ENCODE measurements around the gene CD93.

Gene CD93

GRCh38 chr20:23099791-23100719 is 13.9 kb upstream of the CD93 start:
- TF ChIP-seq RAD21 (IDR thresholded peaks at IDR 0.05; ENCODE audit: low read depth), result no peak
- TF ChIP-seq EP300 (IDR thresholded peaks at IDR 0.05; ENCODE audit: borderline replicate concordance), result no peak
- TF ChIP-seq USF1 (IDR thresholded peaks at IDR 0.05), result no peak
- TF ChIP-seq TEAD4 (IDR thresholded peaks at IDR 0.05), result no peak
- TF ChIP-seq EGR1 (IDR thresholded peaks at IDR 0.05), result no peak
- no peak for TF ChIP-seq YY1 (IDR thresholded peaks at IDR 0.05; ENCODE audit: low read depth)
- TF ChIP-seq TAF1 (IDR thresholded peaks at IDR 0.05; ENCODE audit: low read depth), result no peak
- no peak for TF ChIP-seq MAX (IDR thresholded peaks at IDR 0.05)
- TF ChIP-seq CREB1 (IDR thresholded peaks at IDR 0.05; ENCODE audit: low read depth), result no peak
- TF ChIP-seq ZBTB7A (IDR thresholded peaks at IDR 0.05; ENCODE audit: low read depth), result no peak
- TF ChIP-seq NFIC (IDR thresholded peaks at IDR 0.05), result no peak
- no peak for TF ChIP-seq CEBPB (IDR thresholded peaks at IDR 0.05)
- no peak for TF ChIP-seq REST (IDR thresholded peaks at IDR 0.05; ENCODE audit: low read depth)
- no peak for TF ChIP-seq TCF12 (IDR thresholded peaks at IDR 0.05; ENCODE audit: low read depth)
- TF ChIP-seq FOXM1 (IDR thresholded peaks at IDR 0.05; ENCODE audit: borderline replicate concordance, low read depth), result no peak

- TF ChIP-seq TAF1 (IDR thresholded peaks at IDR 0.05; ENCODE audit: low read depth), result no peak
- TF ChIP-seq CEBPB (IDR thresholded peaks at IDR 0.05), result no peak
- TF ChIP-seq YY1 (IDR thresholded peaks at IDR 0.05; ENCODE audit: low read depth), result no peak
- TF ChIP-seq RAD21 (IDR thresholded peaks at IDR 0.05; ENCODE audit: low read depth), result no peak
- no peak for TF ChIP-seq NFIC (IDR thresholded peaks at IDR 0.05)
- no peak for TF ChIP-seq TCF12 (IDR thresholded peaks at IDR 0.05; ENCODE audit: low read depth)
These were observed 11.8 kb upstream of the CD93 start for GRCh38 chr20:23097636-23098580.

- TF ChIP-seq RAD21 (IDR thresholded peaks at IDR 0.05; ENCODE audit: low read depth) (no peak), CREB1 (IDR thresholded peaks at IDR 0.05; ENCODE audit: low read depth) (no peak), ZBTB7A (IDR thresholded peaks at IDR 0.05; ENCODE audit: low read depth) (no peak), FOXM1 (IDR thresholded peaks at IDR 0.05; ENCODE audit: borderline replicate concordance, low read depth) (no peak), CEBPB (IDR thresholded peaks at IDR 0.05) (no peak), TEAD4 (IDR thresholded peaks at IDR 0.05) (no peak), TCF12 (IDR thresholded peaks at IDR 0.05; ENCODE audit: low read depth) (no peak), NFIC (IDR thresholded peaks at IDR 0.05) (no peak), TAF1 (IDR thresholded peaks at IDR 0.05; ENCODE audit: low read depth) (no peak), REST (IDR thresholded peaks at IDR 0.05; ENCODE audit: low read depth) (no peak), YY1 (IDR thresholded peaks at IDR 0.05; ENCODE audit: low read depth) (no peak), EGR1 (IDR thresholded peaks at IDR 0.05) (no peak), EP300 (IDR thresholded peaks at IDR 0.05; ENCODE audit: borderline replicate concordance) (no peak), USF1 (IDR thresholded peaks at IDR 0.05) (no peak), MAX (IDR thresholded peaks at IDR 0.05) (no peak)
These were observed 10.9 kb upstream of the CD93 start for GRCh38 chr20:23096986-23097520.

- no peak for TF ChIP-seq TAF1 (IDR thresholded peaks at IDR 0.05; ENCODE audit: low read depth)
- TF ChIP-seq FOXM1 (IDR thresholded peaks at IDR 0.05; ENCODE audit: borderline replicate concordance, low read depth), result no peak
- no peak for TF ChIP-seq ZBTB7A (IDR thresholded peaks at IDR 0.05; ENCODE audit: low read depth)
- no peak for TF ChIP-seq TCF12 (IDR thresholded peaks at IDR 0.05; ENCODE audit: low read depth)
- TF ChIP-seq NFIC (IDR thresholded peaks at IDR 0.05), result no peak
- TF ChIP-seq YY1 (IDR thresholded peaks at IDR 0.05; ENCODE audit: low read depth), result no peak
- TF ChIP-seq CEBPB (IDR thresholded peaks at IDR 0.05), result no peak
- TF ChIP-seq REST (IDR thresholded peaks at IDR 0.05; ENCODE audit: low read depth), result no peak
- TF ChIP-seq RAD21 (IDR thresholded peaks at IDR 0.05; ENCODE audit: low read depth), result no peak
- no peak for TF ChIP-seq MAX (IDR thresholded peaks at IDR 0.05)
- no peak for TF ChIP-seq EP300 (IDR thresholded peaks at IDR 0.05; ENCODE audit: borderline replicate concordance)
- no peak for TF ChIP-seq CREB1 (IDR thresholded peaks at IDR 0.05; ENCODE audit: low read depth)
- no peak for TF ChIP-seq EGR1 (IDR thresholded peaks at IDR 0.05)
- no peak for TF ChIP-seq TEAD4 (IDR thresholded peaks at IDR 0.05)
- TF ChIP-seq USF1 (IDR thresholded peaks at IDR 0.05), result no peak
These were observed 10.0 kb upstream of the CD93 start for GRCh38 chr20:23096097-23096496.
